Measurements from ENCODE around the gene SLC25A13.

GRCh38 chr7:96182424-96183158 is 139.3 kb downstream of the SLC25A13 start:
- TF ChIP-seq CTCF (conservative IDR thresholded peaks at IDR 0.05) (no peak), ZFX (IDR thresholded peaks at IDR 0.05) (no peak)
